Posterior cingulate gyrus (tissue), 11 donors: Measurements from ENCODE around the gene STARD10.

ENCODE experiments used
- DNase-seq, 10 donors: peaks; one replicate each; pipeline versions ENCODE4 v3.0.0 to v3.0.0-alpha.2; 2020 to 2021; ENCODE audit warnings: mixed read lengths in 3 of 10
- intact Hi-C: fragments of 100-400 bp; cut with DNase I; formaldehyde crosslinking; loops from one replicate; pipeline ENCODE4 v1.15.1; 2023

STARD10 gene

DNA sequence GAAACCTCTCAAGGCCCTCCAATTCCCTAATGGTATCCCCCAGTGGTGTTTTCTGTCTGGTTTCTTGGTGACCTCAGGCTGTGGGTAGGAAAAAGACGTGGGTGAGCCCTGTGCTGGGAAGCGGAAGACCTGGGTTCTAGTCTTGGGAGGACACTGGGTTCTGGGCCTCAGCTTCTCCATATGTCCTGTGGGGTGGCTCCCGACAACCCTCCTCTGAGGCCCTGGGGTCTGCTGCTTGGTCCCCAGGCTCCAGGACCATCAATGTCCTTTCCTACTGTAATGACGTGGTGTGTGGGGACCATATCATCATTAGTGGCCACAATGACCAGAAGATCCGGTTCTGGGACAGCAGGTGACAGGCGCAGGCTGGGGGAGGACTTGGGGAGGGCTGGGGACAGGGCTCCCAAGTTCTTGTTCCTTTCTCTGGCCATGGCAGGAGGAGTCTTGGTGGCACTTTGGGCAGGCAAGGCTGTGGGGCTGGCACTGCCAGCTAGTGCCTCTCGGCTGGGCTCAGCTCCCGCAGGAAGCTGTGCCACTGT lies 33.2 kb upstream of the STARD10 start:
- intact Hi-C loops = no loop called here
- DNase-seq = peak in 1 of 10 donors; percentile 17

DNA sequence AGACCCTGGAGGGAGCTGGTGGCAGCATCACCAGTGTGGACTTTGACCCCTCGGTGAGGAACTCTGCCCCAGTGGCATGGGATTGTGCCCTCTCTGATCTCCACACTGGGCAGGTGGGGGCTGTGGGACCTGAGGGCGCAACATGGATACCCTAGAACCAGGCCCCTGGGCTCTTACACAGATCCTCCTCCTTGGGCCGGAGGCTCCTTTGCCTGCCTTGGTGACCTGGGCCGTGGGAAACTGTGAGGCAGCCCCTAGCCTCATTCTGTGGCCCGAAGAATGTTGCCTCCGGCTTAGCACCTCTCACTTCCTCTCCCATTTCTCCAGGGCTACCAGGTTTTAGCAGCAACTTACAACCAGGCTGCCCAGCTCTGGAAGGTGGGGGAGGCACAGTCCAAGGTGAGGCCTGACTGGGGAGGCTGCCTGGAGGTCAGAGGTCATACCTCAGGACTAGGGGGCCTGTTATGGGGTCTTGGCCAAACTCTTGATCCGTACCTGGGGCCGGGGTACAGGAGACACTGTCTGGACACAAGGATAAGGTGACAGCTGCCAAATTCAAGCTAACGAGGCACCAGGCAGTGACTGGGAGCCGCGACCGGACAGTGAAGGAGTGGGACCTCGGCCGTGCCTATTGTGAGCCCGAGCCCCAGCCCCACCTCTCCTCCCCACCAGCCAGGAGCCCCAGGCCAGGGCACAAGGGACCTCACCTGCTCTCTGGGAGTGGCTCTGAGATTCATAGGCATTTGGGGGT lies 32.5 kb upstream of the STARD10 start:
- no peak for DNase-seq
- intact Hi-C loops = no loop called here

DNA sequence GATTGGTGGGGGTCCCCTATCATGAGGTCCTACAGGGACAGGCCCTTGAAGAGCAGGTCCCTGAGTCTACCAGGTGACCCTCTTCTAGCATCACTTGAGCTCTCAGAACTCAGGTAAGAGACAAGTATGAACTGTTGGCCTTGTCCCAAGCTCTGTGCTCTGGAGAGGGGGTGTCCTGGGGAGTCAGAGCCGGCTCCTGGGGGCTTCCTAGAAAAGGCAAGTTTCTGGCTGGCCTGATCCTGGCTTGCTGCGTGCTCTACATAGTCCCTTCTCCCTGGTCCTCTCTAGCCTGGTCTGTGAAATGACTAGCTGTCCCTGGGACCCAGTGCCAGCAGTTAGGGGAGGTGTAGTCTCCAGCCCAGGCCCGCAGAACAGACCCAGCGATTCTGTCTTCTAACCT lies 31.8 kb upstream of the STARD10 start:
- intact Hi-C loops = no loop called here
- DNase-seq = peak in 2 of 10 donors; percentile 7 to 25

DNA sequence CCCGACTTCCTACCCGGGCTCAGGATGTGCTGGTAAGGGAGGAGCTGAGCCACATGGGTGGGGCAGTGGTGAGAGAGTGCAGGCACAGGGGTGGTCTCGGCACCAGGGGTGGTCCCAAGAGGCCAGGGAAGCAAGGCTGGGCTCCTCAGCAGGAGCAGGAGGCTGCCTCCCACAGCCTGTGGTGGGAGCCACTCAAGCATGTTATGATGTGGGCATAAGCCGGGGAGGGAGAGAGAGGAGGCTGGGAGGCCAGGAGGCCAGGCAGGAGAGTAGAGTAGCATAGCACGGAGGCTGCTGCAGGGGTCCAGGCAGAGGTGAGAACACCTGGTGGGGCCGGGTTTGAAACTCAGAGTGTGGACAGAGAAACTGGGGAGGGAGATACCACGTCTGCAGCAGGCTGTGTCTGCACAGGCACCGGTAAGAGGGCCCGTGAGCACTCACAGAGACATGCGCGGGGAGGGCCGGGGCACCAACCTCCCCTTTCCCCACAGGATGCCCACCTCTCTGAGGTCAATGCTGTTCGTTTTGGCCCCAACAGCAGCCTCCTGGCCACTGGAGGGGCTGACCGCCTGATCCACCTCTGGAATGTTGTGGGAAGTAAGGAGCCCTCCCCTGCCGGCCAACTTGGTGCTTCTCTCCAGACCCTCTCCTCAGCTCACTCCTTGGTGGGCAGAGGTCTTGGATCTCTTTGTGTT lies 31.1 kb upstream of the STARD10 start:
- intact Hi-C loops = no loop called here
- peak in 2 of 10 donors; percentile 59 to 72 for DNase-seq

DNA sequence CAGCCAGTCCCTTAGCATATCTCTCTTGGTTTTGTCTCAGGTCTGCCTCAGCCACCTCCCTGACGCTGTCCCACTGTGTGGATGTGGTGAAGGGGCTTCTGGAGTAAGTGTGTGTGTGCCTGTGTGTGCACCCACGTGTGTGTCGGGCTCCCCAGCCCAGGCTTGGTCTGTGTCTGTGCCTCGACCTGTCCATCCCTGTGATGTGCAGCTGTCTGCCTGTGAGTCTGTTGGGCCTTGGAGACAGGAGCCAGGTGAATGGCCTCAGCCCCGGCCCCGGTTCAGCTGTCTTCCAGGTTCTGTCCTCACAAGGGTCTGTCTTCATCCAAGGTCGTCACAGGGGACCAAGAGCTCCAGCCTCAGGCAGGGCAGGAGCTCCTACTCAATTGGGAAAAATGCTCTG lies 30.2 kb upstream of the STARD10 start:
- peak in 2 of 10 donors; percentile 63 to 83 for DNase-seq
- intact Hi-C loops = no loop called here

DNA sequence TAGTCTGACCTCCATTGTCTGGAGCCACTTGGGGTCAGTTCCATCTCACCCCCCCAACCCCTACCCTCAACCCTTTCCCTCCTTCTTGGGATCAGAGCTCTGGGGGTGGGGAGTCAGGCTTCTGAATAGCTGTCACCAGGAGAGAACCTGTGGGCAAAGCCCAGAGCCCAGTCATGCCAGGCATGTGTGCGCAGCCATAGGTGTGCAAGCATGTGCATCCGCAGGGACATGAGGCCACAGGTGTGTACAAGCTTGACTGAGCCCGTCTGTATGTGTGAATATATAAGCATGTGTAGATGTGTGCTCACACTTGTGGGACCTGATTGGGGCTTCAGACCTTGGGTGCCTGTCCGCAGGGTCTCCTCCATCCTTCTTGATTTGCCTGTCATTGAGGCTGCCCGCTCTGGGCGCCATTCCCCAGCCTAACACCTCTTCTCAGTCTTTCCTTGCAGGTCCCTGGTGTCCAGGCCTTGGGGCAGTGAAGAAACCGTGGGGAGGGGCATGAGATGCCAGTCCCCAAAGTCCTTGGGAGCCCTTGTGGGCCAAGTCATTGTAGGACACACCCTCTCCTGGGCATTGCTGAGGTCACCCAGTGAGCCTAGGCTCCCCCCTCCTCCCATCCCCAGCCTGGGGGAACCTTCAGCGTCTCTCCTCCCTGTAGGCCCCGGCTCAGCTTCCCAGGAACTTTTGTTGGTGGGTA lies 29.4 kb upstream of the STARD10 start:
- intact Hi-C loops = no loop called here
- peak in 2 of 10 donors; percentile 59 to 82 for DNase-seq

DNA sequence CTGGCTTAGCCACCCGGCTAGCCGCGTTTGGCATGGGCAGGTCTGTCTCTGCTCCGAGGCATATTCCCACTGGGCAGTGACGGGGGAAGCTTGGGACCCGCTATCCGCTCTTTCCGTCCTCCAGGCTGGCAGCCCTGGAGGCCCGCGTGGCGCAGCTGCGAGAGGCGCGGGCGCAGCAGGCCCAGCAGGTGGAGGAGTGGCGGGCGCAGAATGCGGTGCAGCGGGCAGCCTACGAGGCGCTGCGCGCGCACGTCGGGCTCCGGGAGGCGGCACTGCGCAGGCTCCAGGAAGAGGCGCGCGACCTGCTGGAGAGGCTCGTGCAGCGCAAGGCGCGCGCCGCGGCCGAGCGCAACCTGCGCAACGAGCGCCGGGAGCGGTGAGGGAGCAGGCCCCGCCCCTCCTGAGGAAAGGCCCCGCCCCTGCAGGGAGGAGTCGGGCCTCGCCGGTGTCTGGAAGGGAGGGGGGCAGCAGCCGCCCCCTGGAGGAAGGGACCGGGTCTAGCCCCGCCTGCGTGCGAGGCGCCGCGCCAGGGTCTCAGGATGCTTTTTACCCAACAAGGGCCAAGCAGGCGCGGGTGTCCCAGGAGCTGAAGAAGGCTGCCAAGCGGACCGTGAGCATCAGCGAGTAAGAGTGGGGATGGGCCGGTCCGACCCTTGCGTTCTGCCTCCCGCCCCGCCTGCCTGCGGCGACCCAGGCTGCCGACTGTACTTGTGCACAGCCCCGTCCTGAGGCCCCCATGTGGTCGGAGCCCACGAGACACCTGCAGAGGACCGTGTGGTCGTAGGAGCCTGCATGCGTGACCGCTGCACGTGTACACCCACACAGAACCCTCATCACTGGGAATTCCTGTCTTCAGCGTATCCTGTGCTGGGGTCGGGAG lies 28.3 kb upstream of the STARD10 start:
- peak; percentile 80 to 99 (median 90) for DNase-seq
- intact Hi-C loops = no loop called here

DNA sequence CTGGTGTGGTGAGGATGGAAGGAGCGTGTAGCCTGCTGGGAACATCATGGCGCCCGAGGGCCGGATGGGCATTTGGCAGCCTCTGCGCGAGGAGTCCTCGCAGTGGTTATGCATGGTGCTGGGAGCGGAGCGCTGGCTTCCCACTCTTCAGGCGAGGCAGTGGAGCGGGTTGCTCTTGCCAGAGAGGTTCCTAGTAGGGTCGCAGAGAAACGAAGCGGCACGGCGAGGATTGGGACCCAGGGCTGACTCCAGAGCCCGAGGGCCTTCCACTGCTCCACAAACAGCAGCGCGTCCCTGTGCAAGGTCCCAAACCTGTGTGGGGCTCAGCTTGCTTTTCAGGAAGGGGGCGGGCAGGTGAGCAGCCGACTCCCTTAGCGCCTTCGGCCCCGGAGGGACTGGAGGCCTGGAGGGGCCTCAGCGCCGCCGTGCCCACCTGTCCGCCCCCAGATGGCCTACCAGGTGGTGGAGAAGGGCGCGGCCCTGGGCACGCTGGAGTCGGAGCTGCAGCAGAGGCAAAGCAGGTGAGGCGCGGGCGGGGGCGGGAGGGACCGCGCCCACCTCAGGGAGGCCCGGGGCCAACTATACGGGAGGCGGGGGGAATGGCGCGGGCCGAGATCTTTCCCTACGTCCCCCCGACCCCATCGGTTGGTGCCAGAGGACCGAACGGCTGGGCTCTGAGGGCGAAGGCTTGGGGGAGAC lies 27.5 kb upstream of the STARD10 start:
- intact Hi-C loops = no loop called here
- peak in 3 of 10 donors; percentile 79 to 81 (median 79) for DNase-seq

DNA sequence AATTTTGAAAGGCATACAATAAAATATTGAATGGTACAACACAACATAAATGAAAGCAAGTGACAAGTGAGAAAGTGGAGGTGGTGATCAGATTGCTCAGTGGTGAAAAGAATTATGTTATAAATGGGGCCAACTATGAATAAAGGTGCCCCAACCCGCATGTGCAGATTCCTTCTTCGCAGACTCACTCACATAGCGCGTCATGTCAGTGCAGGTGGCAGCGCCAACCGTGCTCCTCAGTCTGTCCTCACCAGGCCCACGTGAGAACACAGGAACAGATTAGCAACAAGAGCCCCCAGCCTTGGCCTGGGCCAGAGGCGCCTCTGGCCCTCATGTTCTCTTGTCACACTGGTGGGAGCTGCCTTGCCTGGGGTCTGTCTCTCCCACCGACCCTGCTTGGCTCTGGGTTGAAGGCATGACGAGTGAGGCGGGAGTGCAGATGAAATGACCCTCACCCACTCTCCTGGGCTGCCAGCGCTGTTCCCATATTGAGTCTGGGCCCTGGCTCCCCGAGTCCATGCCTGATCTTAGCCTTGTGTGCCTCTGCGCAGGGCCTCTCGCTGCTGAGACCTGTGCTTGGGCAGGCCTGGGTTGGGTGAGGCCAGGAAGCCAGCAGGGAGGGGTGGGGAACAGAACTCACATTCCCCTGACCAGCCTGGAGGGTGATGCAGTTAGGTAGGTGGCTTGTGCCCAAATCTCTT lies 26.7 kb upstream of the STARD10 start:
- DNase-seq = peak in 3 of 10 donors; percentile 53 to 80 (median 59)
- intact Hi-C loops = no loop called here

DNA sequence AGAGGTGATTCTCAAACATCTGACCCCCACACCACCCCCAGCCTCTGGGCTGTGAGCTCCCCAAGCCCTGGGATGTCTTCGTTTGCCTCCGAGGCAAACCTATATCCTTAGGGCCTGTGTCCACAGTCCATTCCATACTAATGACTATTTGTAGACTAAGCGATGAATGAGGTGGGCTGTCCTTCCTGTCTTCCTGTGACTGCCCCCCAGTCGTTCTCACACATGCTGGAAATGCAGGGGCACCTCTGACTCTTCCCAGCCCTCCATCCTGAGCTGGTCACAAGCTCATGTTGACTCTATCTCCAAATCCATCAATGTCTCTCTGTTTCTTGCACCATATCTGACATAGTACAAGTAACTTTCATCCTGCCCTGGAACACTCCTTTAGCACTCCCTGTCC lies 25.1 kb upstream of the STARD10 start:
- DNase-seq = peak in 1 of 10 donors; percentile 10
- intact Hi-C loops = no loop called here

DNA sequence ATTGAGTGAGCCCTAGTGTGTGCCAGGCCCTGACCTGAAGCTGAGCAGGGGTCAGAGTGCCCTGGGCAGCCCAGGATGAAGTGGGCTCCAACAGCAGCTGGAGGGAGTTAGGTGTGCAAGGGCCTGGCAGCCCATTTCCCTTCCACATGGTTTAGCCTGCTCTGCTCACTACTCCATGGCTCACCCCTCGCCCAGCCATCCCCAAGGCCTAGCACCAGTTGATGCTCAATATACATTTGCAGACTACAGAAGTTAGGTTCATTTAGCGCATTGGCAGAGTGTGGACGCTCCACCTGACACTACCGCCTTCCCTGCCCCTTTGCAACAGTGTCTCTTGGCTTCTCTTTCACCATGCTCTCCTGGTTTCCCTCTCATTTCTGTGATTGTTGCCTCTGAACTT lies 24.1 kb upstream of the STARD10 start:
- peak in 2 of 10 donors; percentile 27 to 72 for DNase-seq
- intact Hi-C loops = no loop called here

DNA sequence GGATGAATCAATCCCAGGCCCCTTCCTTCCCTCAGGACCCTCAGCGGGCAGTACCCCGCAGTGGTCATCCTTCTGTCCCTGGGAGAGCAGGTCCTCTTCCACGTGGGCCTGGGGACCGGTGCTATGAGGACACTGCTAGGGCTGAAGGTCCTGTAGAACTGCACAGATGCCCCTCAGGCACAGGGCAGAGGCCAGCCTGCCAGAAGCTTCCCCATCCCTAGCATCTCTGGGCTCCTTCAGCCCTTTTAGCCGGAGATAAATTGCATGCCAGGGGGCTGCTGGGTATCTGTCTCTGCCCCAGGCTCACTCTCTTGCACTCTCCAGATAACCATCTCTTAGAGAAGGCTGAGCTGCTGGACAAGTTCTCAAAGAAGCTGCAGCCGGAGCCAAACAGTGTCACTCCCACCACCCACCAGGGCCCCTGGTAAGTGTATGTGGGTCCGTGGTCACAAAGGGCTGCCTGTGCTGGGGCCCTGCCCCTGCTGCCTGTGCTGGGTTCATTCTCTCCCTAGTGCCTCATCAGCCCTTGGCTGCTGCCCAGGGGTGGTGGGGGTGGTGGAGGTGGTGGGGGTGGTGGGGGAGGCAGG lies 22.6 kb upstream of the STARD10 start:
- intact Hi-C loops = no loop called here
- DNase-seq = peak in 3 of 10 donors; percentile 22 to 76 (median 67)

DNA sequence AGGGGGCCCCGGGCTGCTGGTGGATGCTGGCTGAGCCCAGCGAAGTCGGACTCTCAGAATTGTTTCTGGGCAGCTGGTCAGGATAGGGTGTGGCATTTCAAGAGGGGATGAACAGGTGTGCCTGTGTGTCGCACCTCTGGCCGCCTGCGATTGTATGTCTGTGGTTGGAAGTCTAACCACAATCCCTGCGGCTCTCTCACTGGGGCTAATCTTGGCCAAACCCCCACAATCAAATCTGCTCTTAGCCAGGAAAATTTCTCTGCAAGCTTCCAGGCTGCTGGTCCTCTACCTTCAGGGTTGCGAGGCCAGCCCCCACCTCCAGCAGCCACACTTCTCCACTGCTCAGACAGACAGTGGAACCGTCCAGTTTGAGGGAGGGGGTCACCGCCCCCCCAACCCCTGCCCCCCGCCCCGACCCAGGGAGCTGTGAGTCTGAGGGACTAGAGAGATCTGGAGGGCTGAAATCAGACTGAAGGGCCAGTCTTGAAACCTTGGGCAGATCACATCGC lies 21.3 kb upstream of the STARD10 start:
- peak in 1 of 10 donors; percentile 12 for DNase-seq
- intact Hi-C loops = no loop called here

DNA sequence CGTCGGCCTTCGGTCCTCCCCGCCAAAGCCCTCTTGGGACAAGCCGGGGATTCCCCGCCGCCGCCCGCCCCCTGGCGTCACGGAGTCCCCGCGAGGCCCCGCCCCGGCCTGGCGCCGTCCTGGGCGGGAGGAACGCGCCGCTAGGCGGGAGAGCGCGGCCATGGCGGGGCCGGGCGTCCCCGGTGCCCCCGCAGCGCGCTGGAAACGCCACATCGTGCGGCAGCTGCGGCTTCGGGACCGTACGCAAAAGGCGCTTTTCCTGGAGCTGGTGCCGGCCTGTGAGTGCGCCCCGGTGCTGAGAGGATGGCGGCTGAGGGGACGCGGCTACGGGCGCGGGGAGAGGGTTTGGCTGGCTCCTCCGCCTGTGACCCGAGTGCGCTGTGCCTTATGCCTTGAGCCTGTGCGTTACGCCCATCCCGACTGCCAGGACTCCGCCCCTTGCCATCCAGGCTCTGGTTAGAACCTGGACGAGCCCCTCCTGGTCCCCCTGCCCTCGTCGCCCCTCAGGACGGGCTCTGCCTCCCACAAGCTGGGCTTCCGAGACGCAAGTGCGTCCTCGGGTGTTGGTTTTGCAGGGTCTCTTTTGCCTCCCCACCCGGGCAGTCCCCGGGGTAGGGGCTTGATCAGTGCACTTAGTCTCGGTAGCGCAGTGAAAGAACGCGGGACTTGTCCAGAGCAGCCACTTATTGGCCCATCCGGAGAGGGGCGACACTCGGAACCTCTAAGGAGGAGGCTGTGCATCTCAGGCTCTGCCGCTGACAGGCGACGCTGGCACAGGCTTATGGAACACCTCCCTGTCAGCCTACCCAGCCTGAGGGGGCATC lies 20.7 kb upstream of the STARD10 start, which contains the start of gene ATG16L2:
TSS of gene ATG16L2 (plus strand) at position 126 of the 824 bp plus-strand sequence. CDS start at position 161, 35 bp downstream.
- intact Hi-C loops = loop anchor here (1.0 kb wide), 1 partner anchor 20 kb away; the partner anchor contains the start of gene STARD10
- DNase-seq = peak; percentile 77 to 98 (median 86)

DNA sequence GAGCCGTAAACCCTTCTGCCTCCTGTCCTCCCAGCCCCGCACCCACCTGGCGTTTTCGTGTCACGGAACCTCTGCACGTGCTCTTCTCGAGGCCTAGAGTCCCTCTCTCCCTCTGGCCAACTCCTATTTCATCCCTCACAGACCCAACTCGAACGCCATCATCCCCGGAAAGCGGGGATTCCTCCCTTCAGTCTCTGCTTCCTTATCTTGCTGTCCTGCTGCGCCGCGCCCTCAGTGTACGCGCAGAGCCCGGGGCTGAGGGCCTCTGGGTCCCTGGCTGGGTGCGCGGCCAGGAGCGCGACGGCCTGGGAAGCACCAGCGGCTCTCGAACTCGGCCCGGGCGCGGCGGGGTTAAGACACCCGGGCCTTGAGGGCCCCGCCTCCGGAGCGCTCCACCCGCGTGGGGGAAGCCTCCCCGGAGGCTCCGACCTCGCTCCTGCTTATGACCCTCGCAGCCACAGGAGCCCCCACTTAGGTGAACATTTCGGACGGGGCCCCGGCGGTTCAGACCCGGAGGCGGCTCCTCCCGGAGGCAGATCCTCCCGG lies 20.0 kb upstream of the STARD10 start:
- intact Hi-C loops = loop anchor here (1.0 kb wide), 1 partner anchor 20 kb away; the partner anchor contains the start of gene STARD10
- DNase-seq = peak in 9 of 10 donors; percentile 70 to 98 (median 85)

DNA sequence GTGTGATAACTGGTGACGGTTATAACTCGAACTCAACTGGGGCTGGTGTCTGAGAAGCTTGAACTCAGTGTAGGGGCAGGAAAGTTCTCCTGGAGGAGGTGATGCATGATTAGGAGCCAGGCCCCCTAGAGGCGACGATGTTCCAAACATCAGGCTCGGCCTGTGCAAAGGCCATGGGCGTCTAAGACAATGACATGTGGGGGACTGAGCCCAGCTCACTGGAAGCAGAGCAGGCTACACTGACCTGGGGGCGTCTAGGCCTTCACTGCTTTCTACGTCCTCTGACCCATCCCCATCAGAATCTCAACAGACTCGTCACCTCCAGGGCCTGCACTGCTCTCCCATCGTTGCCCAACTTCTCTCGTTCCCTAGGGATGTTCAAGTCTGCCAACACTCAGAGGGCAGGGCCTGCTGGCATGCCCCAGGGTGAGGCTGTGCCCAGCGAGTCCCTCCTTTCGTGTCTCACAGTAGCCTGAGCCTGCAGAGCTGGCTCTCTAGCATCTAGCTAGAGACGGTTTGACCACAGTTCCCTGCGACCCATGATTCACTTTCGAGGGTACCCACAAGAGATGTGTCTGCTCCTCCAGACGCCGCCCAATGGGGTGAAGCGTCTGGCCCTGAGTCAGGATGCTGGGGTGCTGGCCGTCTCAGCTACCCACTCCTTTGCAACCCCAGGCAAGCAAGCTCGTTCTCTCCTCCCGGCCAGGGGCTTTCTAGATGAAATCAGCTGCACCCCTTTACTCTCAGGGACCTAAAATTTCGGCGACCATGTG lies 19.3 kb upstream of the STARD10 start:
- intact Hi-C loops = no loop called here
- DNase-seq = peak in 3 of 10 donors; percentile 38 to 91 (median 88)
